Activated naive CD4-positive, alpha-beta T cell treated with anti-CD3 and anti-CD28 coated beads, Interleukin-2, amount 50 U/mL, for 72 hours (primary cell): ENCODE results near the gene CHST14. TPM values are rescaled to one million over a fixed set of nuclear protein-coding genes. Genes with fewer than 3 reads are reported as not detected.
A peak's percentile ranks its signal among the peaks of the same experiment; 100 is the strongest.

Experiments
- ATAC-seq, 2 donors: fragments of 150-1000 bp; cut with Tn5 transposase; 2 replicates each; pipeline ENCODE4 v1.10.0; 2021; ENCODE audit warnings: mild to moderate bottlenecking in 2 of 2, moderate library complexity in 2 of 2
- DNase-seq, 2 donors: peaks; one replicate each; pipeline ENCODE4 v3.0.0; 2021 to 2022; ENCODE audit warnings: low spot score in 2 of 2
- H3K27ac Mint-ChIP-seq, 2 donors: one replicate each; pipeline ENCODE4 v1.8.0; 2022; ENCODE audit warnings: mild to moderate bottlenecking in 2 of 2, mixed read lengths in 2 of 2
- H3K36me3 Mint-ChIP-seq, 2 donors: one replicate each; pipeline ENCODE4 v1.8.0; 2022; ENCODE audit warnings: mixed read lengths in 2 of 2
- H3K9me3 Mint-ChIP-seq, 2 donors: one replicate each; pipeline ENCODE4 v1.8.0; 2022; ENCODE audit warnings: mixed read lengths in 2 of 2
- total RNA-seq, 2 donors: library from RNA; stranded (reverse); gene quantifications; one replicate each; pipeline ENCODE4 v1.2.3, GENCODE V29; 2022

Gene CHST14, protein sequence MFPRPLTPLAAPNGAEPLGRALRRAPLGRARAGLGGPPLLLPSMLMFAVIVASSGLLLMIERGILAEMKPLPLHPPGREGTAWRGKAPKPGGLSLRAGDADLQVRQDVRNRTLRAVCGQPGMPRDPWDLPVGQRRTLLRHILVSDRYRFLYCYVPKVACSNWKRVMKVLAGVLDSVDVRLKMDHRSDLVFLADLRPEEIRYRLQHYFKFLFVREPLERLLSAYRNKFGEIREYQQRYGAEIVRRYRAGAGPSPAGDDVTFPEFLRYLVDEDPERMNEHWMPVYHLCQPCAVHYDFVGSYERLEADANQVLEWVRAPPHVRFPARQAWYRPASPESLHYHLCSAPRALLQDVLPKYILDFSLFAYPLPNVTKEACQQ
- 1 to 10 TPM; 1.6 to 6.7 TPM for total RNA-seq

DNA sequence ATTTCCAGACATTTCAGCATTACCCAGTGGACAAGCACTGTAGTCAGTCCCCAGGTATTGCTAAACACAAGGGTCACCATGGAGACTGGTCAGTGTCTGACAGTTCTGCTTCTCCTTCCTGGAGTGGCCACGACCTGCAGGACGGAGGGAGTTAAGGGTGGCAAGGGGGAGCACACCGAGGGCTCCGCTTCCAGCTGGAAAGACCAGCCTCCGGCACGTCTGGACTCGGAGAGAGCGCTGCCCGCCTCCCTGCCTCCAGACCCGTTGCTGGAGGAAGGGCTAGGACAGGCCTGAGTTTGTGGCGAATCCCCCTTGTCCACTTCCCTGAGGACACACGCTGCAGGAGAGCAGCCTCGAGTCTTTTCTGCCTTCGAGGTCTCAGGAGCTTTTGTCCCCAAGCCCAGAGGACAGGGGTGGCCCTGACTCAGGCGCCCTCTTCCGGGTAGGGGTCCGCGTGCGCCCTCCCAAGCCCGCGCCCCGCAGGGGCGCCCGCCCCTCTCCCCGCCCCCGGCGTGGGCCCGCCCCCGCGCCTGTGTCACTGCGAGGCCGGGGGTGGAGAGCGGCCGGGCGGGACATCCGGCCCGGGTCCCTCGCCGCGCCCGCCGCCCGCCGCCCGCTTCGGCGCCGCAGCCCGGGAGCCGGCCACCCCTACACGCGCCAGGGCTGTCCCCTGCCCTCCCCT lies at the start of gene CHST14:
CHST14 (plus strand) TSS at position 562 of the 682 bp plus-strand sequence. CDS start 230 bp downstream, outside the sequence.
- Mint-ChIP-seq H3K9me3 (no peaks in the 10 kb centered on the region), H3K36me3 (no peaks in the 10 kb centered on the region), H3K27ac (peak within 1 kb of the TSS in 1 of 2 donors; percentile 57)
- DNase-seq, result peak in 1 of 2 donors; percentile 53
- peak; percentile 53 to 83 for ATAC-seq

DNA sequence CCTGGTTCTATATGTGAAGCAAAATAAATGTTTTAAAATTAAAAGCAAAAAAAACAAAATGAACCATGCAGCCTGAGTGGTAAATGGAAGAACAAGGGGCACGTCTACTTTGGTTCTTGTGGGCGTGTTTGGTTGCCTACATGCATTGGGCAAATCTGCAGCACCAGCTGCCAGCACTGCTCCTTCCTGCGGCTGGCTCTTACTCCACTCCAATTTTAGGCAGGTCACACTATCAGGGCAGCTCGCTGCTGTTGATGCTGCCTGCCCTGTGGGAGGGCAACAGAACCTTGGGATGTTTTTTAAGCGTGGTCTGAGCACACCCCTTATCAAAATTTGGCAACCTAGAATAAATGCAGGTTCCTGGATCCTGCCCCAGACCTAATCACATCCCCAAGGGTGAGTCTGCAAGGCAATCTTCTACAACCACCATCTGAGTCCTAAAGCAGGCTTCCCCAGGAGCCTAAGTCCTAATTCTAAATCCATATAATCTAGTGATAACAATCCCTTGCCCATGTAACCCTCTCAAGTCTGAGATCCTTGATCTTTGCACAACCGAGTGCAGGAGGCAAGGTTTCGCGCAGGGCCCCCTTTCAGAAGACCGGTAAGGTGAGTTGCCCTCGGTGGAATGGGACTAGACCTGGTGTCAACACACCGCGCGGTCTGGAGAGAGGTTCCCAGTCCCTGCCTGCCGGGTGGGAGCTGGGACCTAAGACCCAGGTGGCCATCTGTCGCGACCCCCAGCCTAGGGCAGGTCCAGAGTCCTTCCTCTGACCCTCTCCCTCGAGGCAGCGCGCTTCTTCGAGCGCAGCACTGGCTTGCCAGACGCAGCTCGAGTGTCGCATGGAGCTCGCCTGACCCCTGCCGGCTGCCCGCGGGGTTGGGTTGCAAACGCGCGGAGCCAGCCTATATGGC lies 49.3 kb upstream of the CHST14 start:
- no peaks in the 10 kb centered on the region for H3K36me3 Mint-ChIP-seq
- H3K27ac Mint-ChIP-seq, result no peak overlapping the region
- H3K9me3 Mint-ChIP-seq, result no peaks in the 10 kb centered on the region
- DNase-seq (peak; percentile 73 to 86), ATAC-seq (peak; percentile 97 to 98)

DNA sequence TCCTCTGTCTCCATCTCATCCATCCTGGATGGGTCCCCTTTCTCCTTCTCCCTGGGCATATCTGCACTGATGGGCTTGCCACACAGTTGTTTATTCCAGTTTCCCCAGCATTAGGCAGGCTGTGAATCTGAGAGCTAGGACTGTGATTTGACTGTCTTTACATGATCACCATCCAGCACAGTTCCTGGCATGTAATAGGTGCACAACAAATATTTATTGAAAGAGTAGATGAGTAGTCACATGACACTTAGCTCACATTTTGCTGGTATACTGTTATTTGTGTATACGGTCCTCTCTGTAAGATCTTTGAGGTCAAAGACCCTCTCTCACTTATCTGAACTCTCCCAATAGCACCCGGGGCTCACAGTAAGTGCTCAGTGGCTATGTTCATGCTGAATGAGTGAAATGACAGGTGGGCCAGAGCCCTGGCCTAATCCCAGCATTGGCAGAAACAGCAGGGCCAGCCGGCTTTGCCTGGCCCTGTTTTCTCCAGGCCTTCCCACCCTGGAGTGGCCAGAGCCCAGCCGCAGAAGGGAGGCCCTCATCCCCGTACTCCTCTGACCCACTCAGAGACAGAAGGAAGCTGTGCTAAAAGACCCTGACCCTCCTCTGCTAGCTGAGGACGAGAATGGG lies 46.2 kb upstream of the CHST14 start:
- DNase-seq (no peak), ATAC-seq (no peak)
- H3K36me3 Mint-ChIP-seq, result no peaks in the 10 kb centered on the region
- H3K9me3 Mint-ChIP-seq, result no peaks in the 10 kb centered on the region
- H3K27ac Mint-ChIP-seq, result no peak overlapping the region

GRCh38 chr15:40425681-40426080 lies 45.1 kb upstream of the CHST14 start:
- H3K27ac Mint-ChIP-seq, result no peak overlapping the region
- no peak for ATAC-seq

GRCh38 chr15:40427188-40427587 lies 43.6 kb upstream of the CHST14 start:
- Mint-ChIP-seq H3K27ac (peak overlapping the region in 1 of 2 donors; percentile 46), H3K36me3 (no peaks in the 10 kb centered on the region), H3K9me3 (no peaks in the 10 kb centered on the region)
- ATAC-seq (no peak), DNase-seq (no peak)

More at GRCh38 chr15:40425681-40426080, 45.1 kb upstream of the CHST14 start:
- H3K9me3 Mint-ChIP-seq, result no peaks in the 10 kb centered on the region
- H3K36me3 Mint-ChIP-seq, result no peaks in the 10 kb centered on the region
- DNase-seq, result no peak

- Mint-ChIP-seq H3K27ac (no peak overlapping the region), H3K36me3 (no peaks in the 10 kb centered on the region), H3K9me3 (no peaks in the 10 kb centered on the region)
- no peak for DNase-seq
- ATAC-seq, result no peak
These were observed 42.6 kb upstream of the CHST14 start for GRCh38 chr15:40428185-40428584.

GRCh38 chr15:40429068-40429710 lies 41.6 kb upstream of the CHST14 start:
- ATAC-seq (no peak), DNase-seq (no peak)
- no peak overlapping the region for H3K27ac Mint-ChIP-seq
- H3K9me3 Mint-ChIP-seq, result no peaks in the 10 kb centered on the region
- no peaks in the 10 kb centered on the region for H3K36me3 Mint-ChIP-seq

DNA sequence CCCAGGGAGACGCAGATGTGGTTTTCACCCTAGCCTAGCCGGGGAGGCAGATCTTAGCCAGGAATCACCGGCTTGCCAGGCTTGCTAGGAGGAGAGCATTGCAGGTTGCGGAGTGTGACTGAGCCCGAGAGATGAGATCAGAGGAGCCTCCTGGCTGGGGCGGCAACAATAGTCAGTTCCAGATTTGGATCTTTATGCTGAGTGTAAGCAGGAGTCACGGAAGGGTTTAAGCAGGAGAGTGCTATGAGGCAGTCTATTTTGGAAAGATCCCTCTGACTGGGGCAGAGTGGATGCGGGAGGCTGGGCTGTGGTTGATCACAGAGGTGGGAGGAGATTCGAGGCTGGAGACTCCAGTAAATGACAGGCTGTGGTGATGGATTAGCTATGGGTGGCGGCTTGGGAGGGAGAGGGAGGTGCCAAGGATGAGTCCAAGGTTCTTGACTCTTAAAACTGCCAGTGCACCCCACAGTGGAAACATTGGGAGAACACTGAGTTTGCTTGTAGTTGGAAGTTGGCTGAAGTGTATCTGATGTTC lies 40.4 kb upstream of the CHST14 start:
- Mint-ChIP-seq H3K27ac (no peak overlapping the region), H3K9me3 (no peaks in the 10 kb centered on the region), H3K36me3 (no peaks in the 10 kb centered on the region)
- ATAC-seq, result no peak
- no peak for DNase-seq

DNA sequence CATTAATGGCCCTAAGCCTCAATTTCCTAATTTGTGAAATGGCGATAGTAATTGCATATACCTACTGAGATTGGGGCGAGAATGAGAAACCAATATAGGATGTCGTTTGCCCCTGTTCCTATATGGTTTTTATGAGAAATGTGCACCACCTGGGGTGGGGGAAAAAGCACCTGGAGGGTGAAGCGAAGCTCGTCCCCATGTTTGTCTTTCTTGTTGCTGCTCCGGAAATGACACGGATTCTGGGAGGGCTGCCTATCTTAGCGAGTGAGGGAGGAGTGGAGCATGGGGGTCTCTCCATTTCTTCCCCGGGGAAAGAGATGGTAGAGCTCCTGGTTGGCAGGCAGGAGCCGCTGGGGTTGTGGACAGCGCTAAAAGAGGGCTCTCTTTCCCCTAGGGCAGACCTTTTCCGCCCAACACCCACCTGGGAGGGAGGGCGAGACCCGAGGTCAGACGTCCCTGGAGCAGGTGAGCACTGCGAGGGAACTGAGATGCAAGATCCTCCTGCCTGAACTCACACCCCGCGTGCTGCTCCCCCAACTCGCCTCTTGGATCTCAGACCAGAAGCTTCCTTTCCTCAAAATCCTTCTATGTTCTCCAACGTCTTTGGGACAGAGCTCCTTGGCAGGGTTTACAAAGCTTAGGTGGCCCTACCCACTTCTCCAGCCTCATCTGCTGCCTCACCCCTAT lies 35.6 kb upstream of the CHST14 start:
- ATAC-seq (no peak), DNase-seq (no peak)
- Mint-ChIP-seq H3K36me3 (no peaks in the 10 kb centered on the region), H3K9me3 (no peaks in the 10 kb centered on the region), H3K27ac (no peak overlapping the region)

- Mint-ChIP-seq H3K36me3 (no peaks in the 10 kb centered on the region), H3K27ac (no peak overlapping the region), H3K9me3 (no peaks in the 10 kb centered on the region)
- ATAC-seq, result no peak
- DNase-seq, result no peak
These were observed 35.1 kb upstream of the CHST14 start for GRCh38 chr15:40435710-40436089.

GRCh38 chr15:40436116-40436891 lies 34.5 kb upstream of the CHST14 start:
- Mint-ChIP-seq H3K36me3 (no peaks in the 10 kb centered on the region), H3K9me3 (no peaks in the 10 kb centered on the region), H3K27ac (no peak overlapping the region)
- ATAC-seq, result no peak
- no peak for DNase-seq

DNA sequence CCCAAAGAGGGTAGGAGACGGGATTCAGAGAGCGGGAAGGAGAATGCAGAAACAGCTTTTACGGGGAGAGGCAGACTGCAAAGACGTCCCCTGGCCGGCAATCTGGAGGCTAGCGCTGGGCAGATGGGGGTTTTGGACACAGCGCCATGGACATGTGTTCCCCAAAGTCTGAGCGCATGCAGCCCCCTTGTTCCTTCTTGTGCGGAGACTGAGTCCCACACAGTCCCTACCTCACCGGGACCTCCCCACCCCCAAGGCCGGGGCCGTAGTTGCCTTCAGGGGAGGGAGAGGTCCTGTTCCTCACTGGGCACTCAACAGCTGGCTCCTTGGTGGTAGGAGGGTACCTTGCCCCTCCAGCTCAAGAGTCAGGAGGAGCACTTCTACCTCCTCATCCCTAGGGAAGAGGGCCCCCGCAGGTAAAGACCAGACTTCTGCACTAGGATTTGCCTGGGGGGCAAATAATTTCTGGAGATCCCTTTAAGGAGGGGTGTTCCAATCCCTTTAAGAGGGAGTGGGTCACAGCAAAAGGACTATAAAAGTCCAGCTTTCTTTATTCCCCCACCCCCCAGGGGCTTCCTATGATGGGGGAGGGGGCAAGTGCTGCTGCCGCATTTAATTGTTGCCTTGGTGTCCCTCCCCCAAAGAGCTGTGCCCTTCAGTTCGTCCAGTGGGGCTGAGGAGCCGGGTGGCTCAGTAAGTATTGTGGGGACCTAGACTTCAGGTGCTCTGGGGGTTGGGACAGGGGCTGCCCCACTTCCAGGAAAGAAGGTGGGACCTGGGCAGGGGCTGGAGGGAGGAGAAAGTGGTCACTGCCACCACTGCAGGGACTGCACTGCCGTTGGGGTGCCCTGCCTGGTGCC lies 33.7 kb upstream of the CHST14 start:
- DNase-seq (no peak), ATAC-seq (no peak)
- Mint-ChIP-seq H3K9me3 (no peaks in the 10 kb centered on the region), H3K36me3 (no peaks in the 10 kb centered on the region), H3K27ac (no peak overlapping the region)

- DNase-seq (no peak), ATAC-seq (no peak)
- H3K27ac Mint-ChIP-seq, result no peak overlapping the region
- no peaks in the 10 kb centered on the region for H3K9me3 Mint-ChIP-seq
- H3K36me3 Mint-ChIP-seq, result no peaks in the 10 kb centered on the region
These were observed 32.8 kb upstream of the CHST14 start for GRCh38 chr15:40437752-40438687.
